Stomach (tissue), 4 donors: ENCODE measurements around the gene PDE4D.

Source experiments
- EP300 ChIP-seq: sonication (generic); formaldehyde crosslinking; IDR thresholded peaks from one replicate; pipeline ENCODE4 v1.6.1; 2017; ENCODE audit warnings: antibody characterized with exemption
- POLR2A ChIP-seq, 4 donors: fragments of 450-650 bp; IDR thresholded peaks; one replicate each; pipeline ENCODE4 v1.6.1; 2016; ENCODE audit warnings: antibody characterized with exemption in 4 of 4, control low read depth in 2 of 4, mild to moderate bottlenecking in 1 of 4, moderate library complexity in 1 of 4
- POLR2AphosphoS5 ChIP-seq, 3 donors: sonication (generic); formaldehyde crosslinking; IDR thresholded peaks; one replicate each; pipeline ENCODE4 v1.6.1; 2016; ENCODE audit warnings: antibody characterized with exemption in 3 of 3
- TF ChIP-seq, protein P1 (sequence below), 7 experiments: fragments of 450-650 bp in 4 of 7; fragments of 200-600 bp in 3 of 7; sonication (generic) in 3 of 7; IDR thresholded peaks; one replicate each; pipeline ENCODE4 v1.5.1; 2016 to 2019; ENCODE audit warnings: antibody characterized with exemption in 7 of 7, control low read depth in 2 of 7, mild to moderate bottlenecking in 1 of 7

DNA sequence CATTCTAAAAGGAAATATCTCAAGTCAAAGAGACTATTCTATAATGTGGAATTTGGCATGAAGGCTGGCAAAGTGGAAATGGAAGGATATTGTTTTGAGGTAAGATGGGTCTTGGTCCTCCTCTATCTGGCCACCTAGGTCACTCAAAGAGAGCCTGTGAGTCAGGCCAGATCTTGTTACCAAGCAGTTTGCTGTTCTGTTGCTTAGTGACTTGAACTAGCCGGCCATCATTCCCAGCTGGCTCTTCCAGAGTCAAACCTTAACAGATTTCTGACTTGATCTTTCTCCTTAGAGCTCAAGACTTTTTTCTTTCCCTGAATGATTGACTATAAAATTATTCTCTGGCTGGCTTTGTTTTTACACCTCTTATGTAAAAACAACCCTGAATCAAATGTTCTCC is 136.1 kb downstream of the PDE4D start:
- TF ChIP-seq, protein P1, sequence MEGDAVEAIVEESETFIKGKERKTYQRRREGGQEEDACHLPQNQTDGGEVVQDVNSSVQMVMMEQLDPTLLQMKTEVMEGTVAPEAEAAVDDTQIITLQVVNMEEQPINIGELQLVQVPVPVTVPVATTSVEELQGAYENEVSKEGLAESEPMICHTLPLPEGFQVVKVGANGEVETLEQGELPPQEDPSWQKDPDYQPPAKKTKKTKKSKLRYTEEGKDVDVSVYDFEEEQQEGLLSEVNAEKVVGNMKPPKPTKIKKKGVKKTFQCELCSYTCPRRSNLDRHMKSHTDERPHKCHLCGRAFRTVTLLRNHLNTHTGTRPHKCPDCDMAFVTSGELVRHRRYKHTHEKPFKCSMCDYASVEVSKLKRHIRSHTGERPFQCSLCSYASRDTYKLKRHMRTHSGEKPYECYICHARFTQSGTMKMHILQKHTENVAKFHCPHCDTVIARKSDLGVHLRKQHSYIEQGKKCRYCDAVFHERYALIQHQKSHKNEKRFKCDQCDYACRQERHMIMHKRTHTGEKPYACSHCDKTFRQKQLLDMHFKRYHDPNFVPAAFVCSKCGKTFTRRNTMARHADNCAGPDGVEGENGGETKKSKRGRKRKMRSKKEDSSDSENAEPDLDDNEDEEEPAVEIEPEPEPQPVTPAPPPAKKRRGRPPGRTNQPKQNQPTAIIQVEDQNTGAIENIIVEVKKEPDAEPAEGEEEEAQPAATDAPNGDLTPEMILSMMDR (IDR thresholded peaks at IDR 0.05) = no peak
- TF ChIP-seq POLR2AphosphoS5 (IDR thresholded peaks at IDR 0.05) = no peak
- TF ChIP-seq POLR2A (IDR thresholded peaks at IDR 0.05) = no peak
- no peak for TF ChIP-seq EP300
